Measurements from ENCODE around the gene LCT. TPM values are rescaled to one million over a fixed set of nuclear protein-coding genes. Genes with fewer than 3 reads are reported as not detected.

Gene LCT
- polyA plus RNA-seq, 2 of the 4 experiments (the other 2 are of a cell fraction): 0.04 TPM

- TF ChIP-seq ESRRA (IDR thresholded peaks at IDR 0.05; ENCODE audit: borderline replicate concordance, low read length) (no peak), RARB (CRISPR knock-in tag; IDR thresholded peaks at IDR 0.05) (no peak), HES2 (IDR thresholded peaks at IDR 0.05) (no peak), TFCP2L1 (CRISPR knock-in tag; IDR thresholded peaks at IDR 0.05) (no peak), RFX5 (IDR thresholded peaks at IDR 0.05) (no peak)
Measured at GRCh38 chr2:135849087-135849486, 12.1 kb upstream of the LCT start (continued).

- DNase-seq (ENCODE audit: low read depth in 1 of 2, low spot score in 1 of 2) (no peak), FAIRE-seq (no peak), ATAC-seq (no peak)
- H3K4me2 ChIP-seq: no peak overlapping the region
- H3K9me3 ChIP-seq: no peaks in the 10 kb centered on the region
- TF ChIP-seq NPAS2 (CRISPR knock-in tag; IDR thresholded peaks at IDR 0.05; ENCODE audit: borderline replicate concordance): no peak
- H3K4me1 ChIP-seq: peaks cover 2% of the 10 kb centered on the region; the same call in 1 of the 3 replicates
- no peak overlapping the region for H3K4me3 ChIP-seq
- CTCF ChIA-PET: no interaction called here
- POLR2A ChIA-PET: no interaction called here
- WGBS (ENCODE audit: missing lambda C conversion rate): 85% methylated on average over 5 of the region's 5 CpGs
- no peak overlapping the region for H3K27ac ChIP-seq
Measured at GRCh38 chr2:135845997-135846396, 9.0 kb upstream of the LCT start.

GRCh38 chr2:135845257-135845656 is 8.3 kb upstream of the LCT start:
- ATAC-seq (0 out of 6 replicates have a peak, but pooled peaks of 1 of the 2 experiments have one; percentile 43), FAIRE-seq (no peak), DNase-seq (ENCODE audit: low read depth in 1 of 2, low spot score in 1 of 2) (no peak)
- TF ChIP-seq EHF (CRISPR knock-in tag; IDR thresholded peaks at IDR 0.05) (no peak), REST (IDR thresholded peaks at IDR 0.05) (no peak), MYC (IDR thresholded peaks at IDR 0.05; ENCODE audit: borderline replicate concordance, low read length) (no peak), ZSCAN20 (CRISPR knock-in tag; IDR thresholded peaks at IDR 0.05) (no peak), JUN (IDR thresholded peaks at IDR 0.05) (no peak), USF2 (IDR thresholded peaks at IDR 0.05) (no peak), GATA3 (IDR thresholded peaks at IDR 0.05; ENCODE audit: borderline replicate concordance) (no peak), HOXA7 (CRISPR knock-in tag; IDR thresholded peaks at IDR 0.05) (no peak), ZC3H11A (IDR thresholded peaks at IDR 0.05) (no peak), KDM1A (IDR thresholded peaks at IDR 0.05; ENCODE audit: low read depth) (no peak), BHLHE40 (IDR thresholded peaks at IDR 0.05; ENCODE audit: low read depth, low read length) (no peak), CHD2 (IDR thresholded peaks at IDR 0.05; ENCODE audit: low read length, partially characterized antibody) (no peak), PBX3 (IDR thresholded peaks at IDR 0.05) (no peak), POLR2AphosphoS2 (conservative IDR thresholded peaks at IDR 0.05; ENCODE audit: low read length) (no peak), PHF8 (IDR thresholded peaks at IDR 0.05; ENCODE audit: borderline replicate concordance, low read depth) (no peak), HDAC2 (IDR thresholded peaks at IDR 0.05) (no peak)
- Histone ChIP-seq H3K4me1 (peaks cover 2% of the 10 kb centered on the region; the same call in 1 of the 3 replicates), H3K4me3 (no peak overlapping the region), H3K4me2 (no peak overlapping the region), H3K9me3 (no peaks in the 10 kb centered on the region), H3K27ac (no peak overlapping the region)
- ChIA-PET CTCF (no interaction called here), POLR2A (no interaction called here)
- WGBS (ENCODE audit: missing lambda C conversion rate): 98% methylated on average over 3 of the region's 3 CpGs
